GM21529 (cell line): ENCODE measurements around the gene CELF1.
A peak's percentile ranks its signal among the peaks of the same experiment; 100 is the strongest.

Experiments
- ATAC-seq: cut with Tn5 transposase; IDR thresholded peaks from one replicate; pipeline ENCODE4 v1.9.1; 2021; ENCODE audit not compliant: unreplicated experiment

The CELF1 gene

DNA sequence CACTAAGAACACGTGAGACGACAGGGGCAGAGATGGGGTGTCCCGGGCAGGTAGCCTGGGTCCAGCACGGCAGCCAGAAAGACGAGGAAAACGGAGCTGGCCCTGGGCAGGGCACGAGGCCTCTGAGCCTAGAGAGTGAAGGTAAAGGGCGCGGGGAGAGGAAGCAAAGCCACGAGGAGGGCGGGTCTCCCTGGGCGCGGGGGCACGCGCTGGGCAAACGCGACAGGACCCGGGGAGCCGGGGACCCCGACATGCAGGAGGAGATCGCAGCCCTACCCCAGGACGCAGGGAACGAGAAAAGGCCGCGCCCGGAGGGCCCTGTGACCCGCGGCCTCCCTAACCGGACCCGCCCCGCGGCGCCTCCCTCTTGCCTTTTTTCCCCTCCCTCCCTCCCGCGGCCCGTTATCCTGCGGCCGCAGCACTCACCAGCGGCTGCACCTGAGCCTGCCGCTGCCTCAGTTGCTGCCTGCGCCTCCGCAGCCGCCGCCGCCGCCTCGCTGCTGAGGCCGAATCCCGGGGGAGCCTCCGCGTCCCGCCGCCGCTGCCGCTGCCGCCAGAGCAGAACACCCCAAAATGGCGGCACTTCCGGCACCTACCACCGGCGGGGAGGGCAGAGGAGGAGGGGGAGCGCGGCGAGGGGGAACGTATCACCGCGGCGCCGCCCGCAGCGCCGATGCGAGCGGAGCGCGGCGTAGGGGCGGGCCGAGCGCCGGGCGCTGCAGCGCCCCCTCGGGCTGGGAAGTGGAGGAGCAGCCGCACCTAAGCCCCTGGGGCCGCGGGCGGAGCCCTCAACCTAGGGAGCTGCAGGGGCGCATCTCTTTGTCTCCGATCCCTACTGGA is at the start of gene CELF1:
CELF1 (minus strand) TSS at position 567 of the 840 bp plus-strand sequence. CDS start 53,609 bp downstream, outside the sequence.
- peak; percentile 89 for ATAC-seq

- ATAC-seq, result no peak
Measured at GRCh38 chr11:47599902-47600301, 47.0 kb upstream of the CELF1 start.

- no peak for ATAC-seq
Measured at GRCh38 chr11:47595967-47596366, 43.0 kb upstream of the CELF1 start.

GRCh38 chr11:47595029-47595428 is 42.1 kb upstream of the CELF1 start:
- ATAC-seq, result no peak

DNA sequence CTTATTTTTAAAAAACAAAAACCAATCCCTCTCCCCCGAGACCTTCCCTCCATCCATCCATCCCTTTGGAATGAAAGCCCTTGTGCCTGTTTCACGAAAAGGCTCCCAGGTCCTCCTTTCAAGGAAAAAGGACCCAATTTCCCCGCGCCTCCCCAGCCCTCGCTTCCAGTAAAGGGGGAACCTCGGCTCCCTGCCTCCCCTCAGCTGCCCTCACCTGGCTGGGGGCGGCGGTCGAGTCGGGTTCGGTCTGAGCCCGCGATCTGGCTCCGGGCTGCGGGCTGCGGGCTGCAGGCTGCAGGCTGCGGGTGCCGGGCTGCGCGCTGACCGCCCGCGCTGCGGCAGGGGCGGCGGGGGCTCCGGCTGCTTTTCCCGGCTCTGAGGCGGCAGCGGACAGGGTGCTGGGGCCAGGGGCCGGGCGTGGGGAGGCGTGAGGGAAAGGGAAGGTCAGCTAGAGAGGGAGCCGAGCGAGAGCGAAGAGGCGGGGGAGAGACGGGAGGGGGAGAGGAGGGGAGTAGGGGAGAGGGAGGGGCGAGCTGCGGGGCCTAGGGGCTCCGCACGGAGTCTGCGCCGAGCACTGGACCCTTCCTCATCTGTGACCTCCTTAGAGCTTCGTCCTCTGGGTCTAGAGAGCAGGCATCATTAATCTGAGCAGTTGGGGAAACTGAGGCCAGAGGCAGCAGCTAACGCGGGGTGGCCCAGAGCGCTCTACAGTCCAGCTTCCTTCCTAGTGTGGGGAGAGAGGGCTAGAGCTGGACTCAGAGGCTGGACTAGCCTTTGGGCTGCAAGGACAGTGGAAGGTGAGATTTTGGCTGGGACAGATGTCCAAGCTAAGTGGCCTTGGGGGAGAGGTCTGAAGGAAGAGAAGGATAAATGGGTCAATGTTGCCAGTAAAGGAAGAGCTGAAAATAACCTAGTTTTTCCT is 41.3 kb upstream of the CELF1 start, which contains the start of gene C1QTNF4:
C1QTNF4 (minus strand) TSS at position 478 of the 922 bp plus-strand sequence. CDS start 3,601 bp downstream, outside the sequence.
- ATAC-seq, result no peak

GRCh38 chr11:47593492-47593933 is 40.6 kb upstream of the CELF1 start:
- ATAC-seq, result no peak

DNA sequence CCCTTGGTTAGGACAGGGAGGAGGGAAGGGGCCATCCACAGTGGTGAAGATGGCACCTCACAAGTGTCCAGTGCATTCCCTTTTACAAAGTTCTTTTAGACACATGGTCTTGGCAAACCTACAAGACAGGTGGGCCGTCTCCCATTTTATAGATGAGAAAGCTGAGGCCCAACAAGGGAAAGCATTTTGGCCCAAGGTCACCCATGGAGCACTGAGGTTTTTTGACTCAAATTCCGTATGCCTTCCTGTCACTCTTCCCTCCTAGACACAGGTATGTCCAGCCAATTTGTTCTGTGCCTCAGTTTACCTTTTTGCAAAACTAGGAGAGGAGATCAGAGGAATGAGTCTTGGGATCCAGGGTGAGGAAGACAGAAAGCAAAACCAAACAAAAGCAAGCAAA is 40.0 kb upstream of the CELF1 start:
- ATAC-seq, result no peak

GRCh38 chr11:47592251-47592650 is 39.3 kb upstream of the CELF1 start:
- ATAC-seq, result no peak

- no peak for ATAC-seq
Measured at GRCh38 chr11:47591764-47592163, 38.8 kb upstream of the CELF1 start.

GRCh38 chr11:47589977-47590861 is 37.3 kb upstream of the CELF1 start:
- no peak for ATAC-seq

GRCh38 chr11:47589584-47589976 is 36.6 kb upstream of the CELF1 start:
- no peak for ATAC-seq

GRCh38 chr11:47589118-47589517 is 36.2 kb upstream of the CELF1 start:
- no peak for ATAC-seq

DNA sequence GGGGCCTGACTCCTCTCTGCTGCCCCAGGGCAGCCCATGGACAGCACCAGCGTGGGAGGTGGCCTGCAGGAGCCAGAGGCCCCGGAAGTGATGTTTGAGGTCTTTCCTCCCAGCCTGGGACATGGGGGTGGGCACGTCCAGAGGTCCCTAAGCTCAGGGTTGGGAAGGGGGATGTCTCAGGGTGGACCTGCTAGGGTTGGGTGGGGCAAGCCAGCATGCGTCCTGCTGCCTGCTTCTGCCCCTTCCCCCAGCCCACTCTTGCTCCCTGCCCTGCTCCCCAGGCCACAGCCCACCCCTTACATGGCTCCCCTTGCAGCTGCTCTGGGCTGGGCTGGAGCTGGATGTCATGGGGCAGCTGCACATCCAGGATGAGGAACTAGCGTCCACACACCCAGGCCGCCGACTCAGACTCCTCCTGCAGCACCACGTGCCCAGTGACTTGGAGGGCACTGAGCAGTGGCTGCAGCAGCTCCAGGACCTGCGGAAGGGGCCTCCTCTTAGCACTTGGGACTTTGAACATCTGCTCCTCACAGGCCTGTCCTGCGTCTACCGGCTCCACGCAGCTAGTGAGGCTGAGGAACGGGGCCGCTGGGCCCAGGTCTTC is 34.9 kb upstream of the CELF1 start:
- no peak for ATAC-seq

GRCh38 chr11:47587039-47587716 is 34.2 kb upstream of the CELF1 start:
- no peak for ATAC-seq

- ATAC-seq, result no peak
Measured at GRCh38 chr11:47586098-47586855, 33.3 kb upstream of the CELF1 start, which contains the start of gene FAM180B. Gene FAM180B, plus strand, starts transcription at chr11:47586678. Its CDS starts 91 bp downstream, at chr11:47586769.

DNA sequence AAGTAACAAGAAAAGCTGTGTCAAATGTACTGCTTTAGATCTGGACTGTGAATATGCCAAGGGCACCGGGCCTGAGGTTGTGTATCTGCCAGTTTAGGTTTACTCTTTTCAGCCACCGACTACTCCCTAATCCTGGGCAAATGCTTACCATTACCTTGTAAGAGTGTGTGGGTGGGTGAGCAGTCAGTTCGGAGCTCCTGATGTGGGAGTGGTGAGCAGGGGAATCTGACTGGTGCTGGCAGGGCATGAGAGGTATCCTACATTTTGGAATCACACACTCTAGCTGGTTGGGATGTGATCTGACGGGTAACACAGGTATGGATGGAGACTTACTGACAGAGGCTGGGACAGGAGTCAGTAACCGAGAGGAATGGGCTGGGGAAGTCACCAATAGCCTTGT is 30.9 kb upstream of the CELF1 start:
- ATAC-seq, result no peak

DNA sequence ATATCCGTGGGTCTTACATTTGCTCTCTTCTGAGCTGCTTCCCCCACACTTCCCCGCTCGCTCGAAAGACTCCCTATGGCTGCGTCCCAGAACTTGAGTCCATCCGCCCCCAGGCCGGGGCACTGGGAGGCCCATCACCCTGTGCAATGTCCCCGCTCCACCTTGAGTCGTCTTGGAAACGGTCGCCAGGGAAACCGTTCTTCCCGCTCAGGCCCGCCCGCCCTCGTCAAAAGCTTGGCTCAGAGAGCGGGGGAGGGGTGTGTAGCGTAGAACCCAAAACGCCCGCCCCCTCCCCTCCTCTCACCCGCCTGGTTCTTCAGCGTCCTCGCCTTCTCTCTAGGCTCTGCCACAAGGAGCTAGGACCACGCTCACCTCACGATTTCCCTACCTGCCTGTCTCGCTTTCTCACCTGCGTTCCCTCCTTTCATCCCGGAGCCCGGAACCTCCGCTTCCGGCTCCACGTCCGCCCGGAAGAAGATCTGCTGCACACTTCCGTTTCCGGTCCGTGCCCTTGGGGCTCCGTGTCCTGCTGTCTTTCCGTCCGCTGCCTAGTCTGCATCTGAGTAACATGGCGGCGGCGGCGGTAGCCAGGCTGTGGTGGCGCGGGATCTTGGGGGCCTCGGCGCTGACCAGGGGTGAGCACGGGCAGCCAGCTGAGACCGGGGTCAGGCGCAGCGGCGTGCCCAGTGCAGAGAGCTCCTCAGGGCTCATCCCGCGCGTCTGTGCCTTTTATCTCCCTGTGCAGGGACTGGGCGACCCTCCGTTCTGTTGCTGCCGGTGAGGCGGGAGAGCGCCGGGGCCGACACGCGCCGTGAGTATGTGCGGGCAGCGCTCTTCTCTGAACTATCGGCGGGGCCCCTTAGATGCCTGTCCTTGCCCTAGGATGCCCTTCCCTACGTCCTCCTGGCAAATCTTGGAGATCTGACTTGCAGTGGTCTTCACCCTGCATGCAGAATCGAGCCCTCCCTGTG is 25.9 kb upstream of the CELF1 start, which contains the start of the genes KBTBD4 and NDUFS3:
KBTBD4 (minus strand) TSS at position 447 of the 971 bp plus-strand sequence; CDS start at position 428, 19 bp downstream.
NDUFS3 (plus strand) TSS at position 551 of the 971 bp plus-strand sequence; CDS start at position 569, 18 bp downstream.
- ATAC-seq, result peak; percentile 92
